Esophagus squamous epithelium (tissue), 5 donors: Measurements from ENCODE around the gene GTF2A1L. TPM values are rescaled to one million over a fixed set of nuclear protein-coding genes. Genes with fewer than 3 reads are reported as not detected.

Source experiments
- DNase-seq: peaks from one replicate; lab custom pipeline; 2025; lab: John Stamatoyannopoulos, UW
- H3K27ac ChIP-seq, 4 donors: fragments of 200-600 bp; sonication (generic); one replicate each; pipeline ENCODE4 v1.5.1; 2016 to 2019; ENCODE audit warnings: mild to moderate bottlenecking in 1 of 4
- H3K27me3 ChIP-seq, 4 donors: fragments of 200-600 bp; sonication (generic); 1 replicate in 3 of 4; 2 replicates in 1 of 4; pipeline versions ENCODE4 v1.5.1 to v1.6.0; 2017 to 2021; ENCODE audit warnings: antibody characterized with exemption in 1 of 4
- H3K36me3 ChIP-seq, 3 donors: fragments of 200-600 bp; sonication (generic); one replicate each; pipeline ENCODE4 v1.5.1; 2016 to 2019
- H3K4me1 ChIP-seq, 3 donors: fragments of 200-600 bp; sonication (generic); one replicate each; pipeline ENCODE4 v1.5.1; 2017 to 2019
- H3K4me3 ChIP-seq, 4 donors: fragments of 200-600 bp; sonication (generic); 1 replicate in 3 of 4; 2 replicates in 1 of 4; pipeline ENCODE4 v1.5.1; 2016 to 2019; ENCODE audit warnings: mild to moderate bottlenecking in 2 of 4, moderate library complexity in 1 of 4
- H3K9me3 ChIP-seq, 3 donors: fragments of 200-600 bp; sonication (generic); one replicate each; pipeline ENCODE4 v1.5.1; 2016 to 2019
- POLR2A ChIP-seq, 4 donors: fragments of 450-650 bp; IDR thresholded peaks; one replicate each; pipeline ENCODE4 v1.6.1; 2017; ENCODE audit warnings: antibody characterized with exemption in 4 of 4, mild to moderate bottlenecking in 4 of 4, moderate library complexity in 3 of 4
- whole genome bisulfite sequencing, 2 donors: methylation state at CpG; one replicate each; pipeline ENCODE4 v1.1.5; 2018; 5-methylcytosine and 5-hydroxymethylcytosine counted together
- intact Hi-C: fragments of 100-400 bp; cut with DNase I; formaldehyde crosslinking; loops from one replicate; pipeline ENCODE4 v1.15.0; 2022
- total RNA-seq, 4 donors: library from RNA; depleted of rRNA; stranded (reverse); fragments of >200 nt; gene quantifications; one replicate each; pipeline ENCODE4 v1.1.0, GENCODE V29; 2016
- TF ChIP-seq, protein P1 (sequence below), 6 experiments: fragments of 450-650 bp in 4 of 6; fragments of 200-600 bp in 2 of 6; sonication (generic) in 2 of 6; IDR thresholded peaks; one replicate each; pipeline ENCODE4 v1.5.1; 2016 to 2019; ENCODE audit warnings: antibody characterized with exemption in 6 of 6, mild to moderate bottlenecking in 4 of 6, moderate library complexity in 4 of 6
- donor health status: DM: yes; HTN: yes; CAD: no.

Gene GTF2A1L
- total RNA-seq, 4 donors from 2014 or later: 0.22 to 4.0 (median 3.6) TPM; not detected in 1

DNA sequence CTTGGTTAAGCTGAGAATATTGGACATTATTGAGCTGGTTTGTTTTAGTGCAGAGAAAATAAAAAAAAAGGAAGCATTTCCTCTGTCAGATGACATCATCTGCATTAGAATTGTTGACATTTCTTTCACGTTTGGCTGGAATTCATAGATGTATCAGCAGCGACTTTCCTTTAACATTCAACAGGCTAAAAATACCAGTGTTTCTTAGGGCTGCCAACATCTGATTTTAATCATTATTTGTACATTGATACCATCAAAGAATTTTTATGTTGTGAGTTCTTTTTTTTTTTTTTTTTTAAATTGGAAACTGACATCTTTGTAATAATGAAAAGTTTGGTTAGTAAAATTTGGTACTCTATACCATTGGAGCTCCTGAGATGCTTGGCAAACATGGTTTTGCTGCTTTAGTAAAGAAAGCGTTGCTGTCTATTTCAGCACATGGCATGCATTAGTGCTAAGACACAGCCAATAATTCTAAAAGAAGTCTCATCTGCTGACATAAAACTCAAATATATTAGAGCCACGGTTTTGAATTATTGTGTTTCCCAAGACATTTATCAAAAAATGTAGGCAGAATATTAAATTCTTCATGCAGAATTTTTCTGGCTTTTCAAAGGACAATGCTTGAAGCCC is 33.6 kb downstream of the GTF2A1L start:
- Histone ChIP-seq H3K4me3 (no peak overlapping the region), H3K27ac (no peak overlapping the region), H3K27me3 (no peaks in the 10 kb centered on the region), H3K36me3 (no peaks in the 10 kb centered on the region), H3K4me1 (no peaks in the 10 kb centered on the region), H3K9me3 (no peaks in the 10 kb centered on the region)
- TF ChIP-seq, protein P1, sequence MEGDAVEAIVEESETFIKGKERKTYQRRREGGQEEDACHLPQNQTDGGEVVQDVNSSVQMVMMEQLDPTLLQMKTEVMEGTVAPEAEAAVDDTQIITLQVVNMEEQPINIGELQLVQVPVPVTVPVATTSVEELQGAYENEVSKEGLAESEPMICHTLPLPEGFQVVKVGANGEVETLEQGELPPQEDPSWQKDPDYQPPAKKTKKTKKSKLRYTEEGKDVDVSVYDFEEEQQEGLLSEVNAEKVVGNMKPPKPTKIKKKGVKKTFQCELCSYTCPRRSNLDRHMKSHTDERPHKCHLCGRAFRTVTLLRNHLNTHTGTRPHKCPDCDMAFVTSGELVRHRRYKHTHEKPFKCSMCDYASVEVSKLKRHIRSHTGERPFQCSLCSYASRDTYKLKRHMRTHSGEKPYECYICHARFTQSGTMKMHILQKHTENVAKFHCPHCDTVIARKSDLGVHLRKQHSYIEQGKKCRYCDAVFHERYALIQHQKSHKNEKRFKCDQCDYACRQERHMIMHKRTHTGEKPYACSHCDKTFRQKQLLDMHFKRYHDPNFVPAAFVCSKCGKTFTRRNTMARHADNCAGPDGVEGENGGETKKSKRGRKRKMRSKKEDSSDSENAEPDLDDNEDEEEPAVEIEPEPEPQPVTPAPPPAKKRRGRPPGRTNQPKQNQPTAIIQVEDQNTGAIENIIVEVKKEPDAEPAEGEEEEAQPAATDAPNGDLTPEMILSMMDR (IDR thresholded peaks at IDR 0.05): no peak
- no peak for TF ChIP-seq POLR2A (IDR thresholded peaks at IDR 0.05)
- DNase-seq: no peak
- intact Hi-C loops: no loop called here
- 18 to 26% methylated on average over 4 of the region's 4 CpGs for WGBS, 2 donors

DNA sequence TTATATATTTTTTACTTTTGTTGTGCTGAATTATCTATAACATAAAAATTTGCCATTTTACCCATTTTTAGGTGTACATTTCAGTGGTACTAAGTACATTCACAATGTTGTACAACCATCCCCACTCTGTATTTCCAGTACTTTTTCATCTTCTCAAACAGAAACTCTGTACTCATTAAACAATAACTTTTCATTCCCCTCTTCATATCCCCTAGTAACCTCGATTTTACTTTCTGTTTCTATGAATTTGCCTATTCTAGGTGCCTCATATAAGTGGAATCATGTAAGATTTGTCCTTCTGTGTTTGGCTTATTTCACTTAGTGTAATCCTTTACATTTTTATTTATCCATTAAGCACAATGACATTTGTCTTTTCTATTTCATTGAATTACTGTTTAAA is 51.3 kb downstream of the GTF2A1L start:
- no peaks in the 10 kb centered on the region for H3K9me3 ChIP-seq
- no peaks in the 10 kb centered on the region for H3K36me3 ChIP-seq
- no peaks in the 10 kb centered on the region for H3K4me1 ChIP-seq
- TF ChIP-seq, protein P1 (IDR thresholded peaks at IDR 0.05): no peak
- TF ChIP-seq POLR2A (IDR thresholded peaks at IDR 0.05): no peak
- no peak for DNase-seq
- no peak overlapping the region for H3K4me3 ChIP-seq
- no peak overlapping the region for H3K27ac ChIP-seq
- intact Hi-C loops: no loop called here
- H3K27me3 ChIP-seq: no peaks in the 10 kb centered on the region
- 39 to 45% methylated on average over 1 of the region's 1 CpG for WGBS, 2 donors

DNA sequence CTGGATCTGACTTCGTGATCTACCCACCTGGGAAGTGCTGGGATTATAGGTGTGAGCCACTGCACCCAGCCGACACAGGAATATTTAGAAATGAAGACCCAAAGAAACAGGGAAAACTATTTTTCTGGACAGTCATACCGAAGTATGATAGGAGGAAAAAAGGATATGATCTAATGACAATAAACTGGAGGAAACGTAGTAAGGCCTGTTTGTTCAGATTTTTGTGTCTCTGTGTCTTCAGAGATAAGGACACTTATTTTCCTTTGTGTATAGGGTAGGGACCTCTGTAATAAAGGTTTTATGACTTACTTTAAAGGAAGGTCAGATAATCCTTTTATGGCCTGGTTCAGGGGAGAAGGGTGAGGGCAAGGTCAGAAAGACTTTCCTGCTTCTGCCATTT is 55.9 kb downstream of the GTF2A1L start:
- 66 to 80% methylated on average over 3 to 4 of the region's 4 CpGs for WGBS, 2 donors
- TF ChIP-seq, protein P1 (IDR thresholded peaks at IDR 0.05): no peak
- no peak for TF ChIP-seq POLR2A (IDR thresholded peaks at IDR 0.05)
- intact Hi-C loops: no loop called here
- no peak for DNase-seq
- H3K27me3 ChIP-seq: no peaks in the 10 kb centered on the region
- H3K27ac ChIP-seq: no peak overlapping the region
- no peaks in the 10 kb centered on the region for H3K9me3 ChIP-seq
- no peaks in the 10 kb centered on the region for H3K4me1 ChIP-seq
- no peak overlapping the region for H3K4me3 ChIP-seq
- H3K36me3 ChIP-seq: no peaks in the 10 kb centered on the region

DNA sequence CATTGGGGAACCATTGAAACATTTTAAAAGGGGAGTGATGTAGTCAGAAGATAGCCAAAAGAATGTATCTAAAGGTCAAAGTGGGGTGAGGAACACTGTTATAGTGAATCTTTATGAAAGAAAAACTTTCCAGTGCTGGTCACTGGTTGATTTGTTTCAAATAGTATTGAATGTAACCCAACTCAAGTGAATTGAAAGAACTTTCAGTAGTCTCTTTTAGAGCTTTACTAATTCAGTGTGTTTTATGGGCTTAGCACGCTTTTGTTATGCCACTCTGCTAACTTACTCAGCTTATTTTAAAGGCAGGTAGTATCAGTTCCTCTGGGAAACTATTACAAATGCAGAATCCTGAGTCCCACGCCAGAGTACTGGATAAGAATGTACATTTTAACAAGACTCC is 57.3 kb downstream of the GTF2A1L start:
- no peaks in the 10 kb centered on the region for H3K27me3 ChIP-seq
- H3K36me3 ChIP-seq: no peaks in the 10 kb centered on the region
- H3K4me1 ChIP-seq: no peaks in the 10 kb centered on the region
- WGBS, 2 donors: 71 to 83% methylated on average over 2 of the region's 2 CpGs
- intact Hi-C loops: no loop called here
- H3K9me3 ChIP-seq: no peaks in the 10 kb centered on the region
- no peak overlapping the region for H3K4me3 ChIP-seq
- TF ChIP-seq POLR2A (IDR thresholded peaks at IDR 0.05): no peak
- TF ChIP-seq, protein P1 (IDR thresholded peaks at IDR 0.05): no peak
- H3K27ac ChIP-seq: no peak overlapping the region
- no peak for DNase-seq

DNA sequence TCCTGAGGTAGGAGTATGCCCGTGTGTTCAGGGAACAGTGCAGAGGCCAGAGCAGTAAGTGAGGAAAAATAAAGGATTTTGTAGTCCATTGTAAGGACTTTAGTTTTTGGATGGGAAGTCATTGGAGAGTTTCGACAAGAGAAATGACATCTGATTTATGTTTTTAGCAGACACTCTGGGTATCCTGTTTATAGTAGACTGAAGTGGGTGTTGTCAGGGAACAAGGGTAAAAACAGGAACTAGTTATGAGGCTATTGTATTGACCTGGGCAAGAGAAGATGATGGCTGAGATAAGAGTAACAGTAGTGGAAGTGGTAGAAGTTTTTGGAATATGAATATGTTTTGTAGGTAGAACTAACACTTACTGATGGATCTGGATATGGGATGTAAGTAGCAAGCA is 59.8 kb downstream of the GTF2A1L start:
- H3K9me3 ChIP-seq: no peaks in the 10 kb centered on the region
- 41 to 58% methylated on average over 2 of the region's 2 CpGs for WGBS, 2 donors
- H3K4me3 ChIP-seq: no peak overlapping the region
- no peak for DNase-seq
- no peaks in the 10 kb centered on the region for H3K27me3 ChIP-seq
- H3K4me1 ChIP-seq: no peaks in the 10 kb centered on the region
- H3K27ac ChIP-seq: no peak overlapping the region
- H3K36me3 ChIP-seq: no peaks in the 10 kb centered on the region
- TF ChIP-seq POLR2A (IDR thresholded peaks at IDR 0.05): no peak
- TF ChIP-seq, protein P1 (IDR thresholded peaks at IDR 0.05): no peak
- intact Hi-C loops: no loop called here
